AG09309 (cell line): ENCODE measurements around the gene UBA6.

Experiments
- DNase-seq: peaks from one replicate; pipeline ENCODE4 v3.0.0-alpha.2; 2010; ENCODE audit warnings: low read depth
- H3K4me3 ChIP-seq: 2 replicates; pipeline ENCODE4 v1.5.1; 2011; ENCODE audit warnings: mild to moderate bottlenecking, low read depth, low read length, moderate library complexity; ENCODE audit not compliant: control insufficient read depth
- TF ChIP-seq, protein P1 (sequence below): IDR thresholded peaks from 2 replicates; pipeline ENCODE4 v1.5.1; 2011; ENCODE audit warnings: mild to moderate bottlenecking, low read depth, low read length, inconsistent platforms; ENCODE audit not compliant: insufficient read depth, control insufficient read depth; ENCODE audit errors: missing control alignments

Gene UBA6

DNA sequence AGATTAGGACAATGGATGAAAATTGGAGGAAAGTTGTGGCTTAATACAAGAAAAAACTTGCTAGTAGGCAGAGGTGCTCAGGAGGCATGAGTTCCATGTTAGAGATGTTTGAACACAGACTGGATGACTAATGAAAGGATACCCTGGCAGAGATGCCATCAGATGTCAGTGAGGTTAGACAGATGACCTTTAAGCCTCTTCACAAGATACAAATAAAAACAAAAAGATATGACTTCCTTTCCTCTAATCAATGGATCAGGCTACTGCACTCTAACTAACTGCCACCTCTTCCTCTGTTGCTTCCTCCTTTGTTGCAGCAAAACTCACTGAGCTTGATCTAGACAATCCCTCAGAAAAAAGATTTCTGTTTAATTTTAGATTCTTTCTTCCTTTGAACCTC lies 127.8 kb downstream of the UBA6 start:
- TF ChIP-seq, protein P1, sequence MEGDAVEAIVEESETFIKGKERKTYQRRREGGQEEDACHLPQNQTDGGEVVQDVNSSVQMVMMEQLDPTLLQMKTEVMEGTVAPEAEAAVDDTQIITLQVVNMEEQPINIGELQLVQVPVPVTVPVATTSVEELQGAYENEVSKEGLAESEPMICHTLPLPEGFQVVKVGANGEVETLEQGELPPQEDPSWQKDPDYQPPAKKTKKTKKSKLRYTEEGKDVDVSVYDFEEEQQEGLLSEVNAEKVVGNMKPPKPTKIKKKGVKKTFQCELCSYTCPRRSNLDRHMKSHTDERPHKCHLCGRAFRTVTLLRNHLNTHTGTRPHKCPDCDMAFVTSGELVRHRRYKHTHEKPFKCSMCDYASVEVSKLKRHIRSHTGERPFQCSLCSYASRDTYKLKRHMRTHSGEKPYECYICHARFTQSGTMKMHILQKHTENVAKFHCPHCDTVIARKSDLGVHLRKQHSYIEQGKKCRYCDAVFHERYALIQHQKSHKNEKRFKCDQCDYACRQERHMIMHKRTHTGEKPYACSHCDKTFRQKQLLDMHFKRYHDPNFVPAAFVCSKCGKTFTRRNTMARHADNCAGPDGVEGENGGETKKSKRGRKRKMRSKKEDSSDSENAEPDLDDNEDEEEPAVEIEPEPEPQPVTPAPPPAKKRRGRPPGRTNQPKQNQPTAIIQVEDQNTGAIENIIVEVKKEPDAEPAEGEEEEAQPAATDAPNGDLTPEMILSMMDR: no peak
- no peak overlapping the region for H3K4me3 ChIP-seq
- no peak for DNase-seq

DNA sequence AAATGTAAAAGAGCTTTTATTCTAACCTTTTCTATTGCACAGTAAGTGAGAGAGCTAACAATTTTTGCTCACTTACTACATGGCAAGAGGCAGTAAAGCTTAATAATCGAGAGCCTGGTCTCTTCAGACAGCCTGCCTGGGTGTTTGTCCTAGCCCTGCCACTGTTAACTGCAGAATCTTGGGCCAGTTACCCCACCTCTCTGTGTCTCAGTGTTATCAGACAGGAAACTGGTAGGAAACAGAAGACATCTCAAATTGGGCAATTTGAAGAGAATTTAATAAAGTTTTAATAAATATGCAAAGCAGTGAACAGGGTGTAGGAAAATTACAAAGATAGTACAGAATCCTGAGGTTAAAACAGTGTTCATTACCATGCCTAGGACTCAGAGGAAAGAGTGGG lies 129.0 kb downstream of the UBA6 start:
- H3K4me3 ChIP-seq: no peak overlapping the region
- TF ChIP-seq, protein P1: no peak

DNA sequence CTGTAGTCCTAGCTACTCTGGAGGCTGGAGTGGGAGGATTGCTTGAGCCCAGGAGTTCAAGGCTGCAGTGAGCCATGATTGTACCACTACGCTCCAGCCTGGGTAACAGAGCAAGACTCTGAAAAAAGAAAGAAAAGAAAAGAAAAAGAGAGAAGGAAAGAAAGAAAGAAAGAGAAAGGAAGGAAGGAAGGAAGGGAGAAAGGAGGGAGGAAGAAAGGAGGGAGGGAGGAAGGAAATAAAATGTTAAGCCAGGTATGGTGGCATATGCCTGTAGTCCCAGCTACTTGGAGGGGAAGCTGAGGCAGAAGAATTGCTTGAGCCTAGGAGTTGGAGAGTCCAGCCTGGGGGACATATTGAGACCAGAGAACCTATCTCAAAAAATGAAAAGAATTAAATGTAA lies 130.4 kb downstream of the UBA6 start:
- DNase-seq: no peak
- TF ChIP-seq, protein P1: no peak
- no peak overlapping the region for H3K4me3 ChIP-seq

More for the DNA sequence above, 129.0 kb downstream of the UBA6 start:
- DNase-seq: no peak

DNA sequence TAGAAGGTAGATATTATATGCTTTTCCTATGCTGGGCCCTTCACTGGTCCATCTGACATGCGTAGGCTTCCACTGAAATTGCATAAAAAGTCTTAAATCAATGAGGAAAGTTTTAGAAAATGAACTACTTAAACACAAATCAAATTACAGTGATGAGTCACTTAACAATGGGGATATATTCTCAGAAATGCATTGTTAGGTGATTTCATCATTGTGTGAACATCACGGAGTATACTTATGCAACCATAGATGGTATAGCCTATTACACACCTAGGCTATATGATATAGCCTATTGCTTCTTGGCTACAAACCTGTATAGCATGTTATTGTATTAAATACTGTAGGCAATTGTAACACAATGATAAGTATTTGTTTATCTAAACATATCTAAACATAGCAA lies 132.1 kb downstream of the UBA6 start:
- no peak overlapping the region for H3K4me3 ChIP-seq
- DNase-seq: no peak
- TF ChIP-seq, protein P1: no peak

DNA sequence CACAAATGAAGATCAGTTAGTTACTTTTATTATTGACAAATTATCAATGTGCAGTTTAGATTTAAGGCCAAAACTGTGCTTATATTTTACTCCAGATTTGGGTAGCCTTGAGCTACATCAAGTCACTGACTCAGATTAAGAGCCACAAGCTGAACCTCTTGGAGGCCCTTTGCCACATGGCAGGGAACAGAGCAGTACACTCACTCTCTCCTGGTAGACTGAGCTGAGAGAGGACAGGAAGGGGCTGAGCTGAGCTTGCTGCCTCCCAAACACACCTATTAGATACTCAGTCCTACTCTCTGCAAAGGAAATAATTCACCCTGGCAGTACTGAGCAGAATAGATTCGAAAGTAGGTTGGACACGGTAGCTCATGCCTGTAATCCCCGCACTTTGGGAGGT lies 134.6 kb downstream of the UBA6 start:
- no peak overlapping the region for H3K4me3 ChIP-seq
- TF ChIP-seq, protein P1: no peak
- DNase-seq: no peak

DNA sequence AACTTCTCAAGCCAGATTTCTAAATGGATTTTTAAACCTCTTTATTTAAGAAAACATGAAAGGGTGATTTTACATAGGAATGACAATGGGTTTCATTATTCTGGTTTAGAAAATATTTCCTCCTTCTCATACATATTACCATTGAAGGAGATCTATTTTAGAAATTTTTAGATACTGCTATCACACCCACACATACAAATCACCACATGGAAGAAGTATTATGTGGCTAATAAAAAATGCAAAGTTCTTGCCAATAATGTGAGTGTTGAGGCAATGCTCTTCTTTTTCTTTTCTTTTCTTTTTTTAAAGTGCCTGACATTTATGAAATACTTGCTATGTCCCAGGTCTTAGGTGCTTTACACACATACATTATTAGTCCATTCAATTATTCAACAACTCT lies 135.7 kb downstream of the UBA6 start:
- TF ChIP-seq, protein P1: no peak
- no peak overlapping the region for H3K4me3 ChIP-seq
- DNase-seq: peak; percentile 8
